AML-193 (cell line): ENCODE results near the gene DPM1.

Source experiments
- DNase-seq, 2 experiments: peaks; one replicate each; lab custom pipeline; 2025; lab: John Stamatoyannopoulos, UW

The DPM1 gene

GRCh38 chr20:50898475-50898874, 59.9 kb downstream of the DPM1 start:
- DNase-seq, result no peak

GRCh38 chr20:50895111-50895830, 63.1 kb downstream of the DPM1 start:
- no peak for DNase-seq

GRCh38 chr20:50893620-50894019, 64.7 kb downstream of the DPM1 start:
- no peak for DNase-seq

- no peak for DNase-seq
Observed at GRCh38 chr20:50892394-50892793, 65.9 kb downstream of the DPM1 start.

DNA sequence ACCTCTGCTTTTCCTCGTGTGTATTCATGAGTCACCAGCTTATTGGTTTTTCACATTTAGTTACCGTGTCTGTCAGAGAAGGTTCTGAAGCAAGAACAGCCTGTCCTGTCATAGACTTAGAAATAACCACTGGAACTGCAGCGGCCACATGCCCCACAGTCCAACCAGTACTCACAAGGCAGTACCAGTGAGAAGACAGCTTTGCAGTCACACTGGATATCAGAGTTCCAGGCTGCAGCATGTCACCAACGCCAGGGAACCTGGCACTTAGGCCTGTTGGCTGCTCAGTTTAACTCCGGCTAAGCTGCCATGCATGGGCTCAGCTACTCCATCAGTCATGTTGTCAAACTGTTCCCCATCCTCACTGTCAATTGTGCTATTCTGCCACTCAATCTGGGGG, 67.2 kb downstream of the DPM1 start:
- DNase-seq, result no peak

- DNase-seq, result no peak
Observed at GRCh38 chr20:50887576-50887975, 70.8 kb downstream of the DPM1 start.

- DNase-seq, result no peak
Observed at GRCh38 chr20:50886184-50886790, 72.0 kb downstream of the DPM1 start.

DNA sequence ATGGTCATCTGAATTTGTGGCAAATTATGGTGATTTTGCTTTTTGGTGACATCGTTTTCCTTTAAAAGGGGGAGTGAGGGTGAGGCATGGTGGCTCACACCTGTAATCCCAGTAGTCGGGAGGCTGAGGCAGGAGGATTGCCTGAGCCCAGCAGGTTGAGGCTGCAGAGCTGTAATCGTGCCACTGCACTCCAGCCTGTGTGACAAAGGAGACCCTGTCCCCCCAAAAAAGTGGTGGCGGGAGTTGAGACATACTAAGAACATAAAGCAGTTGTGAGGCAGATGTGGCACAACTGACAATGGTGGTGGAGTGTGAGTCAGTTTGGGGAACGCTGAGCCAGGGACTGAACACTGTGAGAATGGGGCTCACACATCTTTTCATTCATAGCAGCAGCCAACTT, 72.6 kb downstream of the DPM1 start:
- DNase-seq, result no peak

DNA sequence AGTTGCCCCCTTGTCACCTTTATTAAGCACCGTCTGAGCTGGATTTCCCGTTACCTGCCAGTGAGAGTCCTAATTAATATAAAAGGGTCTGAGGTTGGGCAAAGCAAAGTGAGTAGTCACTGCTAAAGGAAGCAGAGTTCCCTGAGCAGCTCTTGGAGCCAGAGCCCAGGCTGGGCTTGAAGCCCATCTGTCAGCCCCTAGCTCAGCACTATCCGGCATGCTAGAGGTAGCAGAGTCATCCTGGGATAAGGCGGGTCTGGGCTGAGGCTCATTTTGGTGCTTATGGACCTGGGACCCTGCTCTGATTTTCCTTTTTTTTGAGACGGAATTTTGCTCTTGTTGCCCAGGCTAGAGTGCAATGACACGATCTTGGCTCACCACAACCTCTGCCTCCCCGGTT, 73.3 kb downstream of the DPM1 start:
- no peak for DNase-seq
